ENCODE measurements around the gene CHADL.

Gene CHADL

DNA sequence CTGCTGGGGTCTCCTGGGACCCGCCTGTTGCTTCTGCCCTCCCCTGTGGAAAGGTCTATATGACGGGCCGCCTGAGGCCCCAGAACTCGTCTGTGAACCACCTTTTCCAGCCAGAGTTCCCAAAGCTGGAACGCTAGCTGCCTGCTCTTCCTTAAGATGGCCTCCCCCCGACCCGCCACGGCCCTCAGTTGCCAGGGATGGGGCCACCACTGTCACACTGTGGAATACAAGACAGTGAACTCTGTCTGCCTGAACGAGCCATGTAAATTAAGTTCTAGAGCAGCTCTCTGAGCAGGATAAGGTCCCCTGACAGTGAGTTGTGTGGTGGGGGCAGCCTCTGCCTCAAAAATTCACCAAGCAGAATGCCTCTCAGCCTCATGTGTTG lies 10.3 kb downstream of the CHADL start:
- no peak for DNase-seq (ENCODE audit: low spot score)

DNA sequence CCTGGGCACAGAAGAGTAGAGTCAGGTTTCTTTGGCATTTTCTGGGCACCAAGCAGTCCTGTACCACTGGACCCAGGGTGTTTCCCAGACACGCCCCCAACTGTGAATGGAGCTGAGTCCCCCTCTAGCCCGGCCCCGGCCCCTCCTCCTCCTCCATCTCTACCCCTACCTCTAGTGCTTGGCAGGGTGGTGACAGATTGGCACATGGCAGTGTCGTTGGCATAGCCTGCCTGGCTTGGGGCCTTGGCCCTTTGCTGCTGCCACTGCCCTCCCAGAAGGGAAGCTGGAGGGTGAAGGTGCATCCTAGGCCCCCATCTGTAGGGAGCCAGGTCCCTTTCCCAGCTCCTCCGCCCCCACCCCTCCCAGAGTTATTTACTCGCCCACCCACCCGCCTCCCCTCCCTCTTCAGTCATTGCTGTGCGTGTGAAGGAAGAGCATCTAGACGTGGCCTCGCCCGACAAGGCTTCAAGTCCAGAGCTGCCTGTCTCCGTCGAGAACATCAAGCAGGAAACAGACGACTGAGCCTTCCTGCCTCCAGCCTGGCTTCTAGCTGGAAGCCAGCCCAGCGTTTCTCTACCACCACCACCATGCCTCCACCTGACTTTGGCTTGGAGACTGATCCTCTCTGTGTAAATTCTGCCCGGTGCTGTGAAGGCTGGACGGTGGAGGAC lies 10.9 kb downstream of the CHADL start:
- DNase-seq (ENCODE audit: low spot score): no peak

DNA sequence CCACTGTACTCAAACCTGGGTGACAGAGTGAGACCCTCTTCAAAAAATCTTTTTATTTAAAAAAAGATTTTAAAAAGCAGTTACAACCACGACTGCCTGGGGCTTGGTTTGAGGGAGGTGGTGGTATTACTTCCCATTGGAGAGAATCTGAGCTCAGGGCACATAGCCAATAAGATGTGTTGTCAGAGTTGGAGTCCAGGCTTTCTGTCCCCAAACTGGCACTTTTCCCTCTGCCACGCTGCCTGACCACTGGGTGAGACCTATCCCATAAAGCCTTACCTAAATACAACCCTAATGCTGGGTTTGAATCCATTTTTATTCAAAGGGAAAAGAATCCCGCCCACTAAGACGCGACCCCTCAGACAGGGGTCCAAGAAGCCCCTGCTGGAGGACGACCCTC lies 11.5 kb downstream of the CHADL start:
- no peak for DNase-seq (ENCODE audit: low spot score)

DNA sequence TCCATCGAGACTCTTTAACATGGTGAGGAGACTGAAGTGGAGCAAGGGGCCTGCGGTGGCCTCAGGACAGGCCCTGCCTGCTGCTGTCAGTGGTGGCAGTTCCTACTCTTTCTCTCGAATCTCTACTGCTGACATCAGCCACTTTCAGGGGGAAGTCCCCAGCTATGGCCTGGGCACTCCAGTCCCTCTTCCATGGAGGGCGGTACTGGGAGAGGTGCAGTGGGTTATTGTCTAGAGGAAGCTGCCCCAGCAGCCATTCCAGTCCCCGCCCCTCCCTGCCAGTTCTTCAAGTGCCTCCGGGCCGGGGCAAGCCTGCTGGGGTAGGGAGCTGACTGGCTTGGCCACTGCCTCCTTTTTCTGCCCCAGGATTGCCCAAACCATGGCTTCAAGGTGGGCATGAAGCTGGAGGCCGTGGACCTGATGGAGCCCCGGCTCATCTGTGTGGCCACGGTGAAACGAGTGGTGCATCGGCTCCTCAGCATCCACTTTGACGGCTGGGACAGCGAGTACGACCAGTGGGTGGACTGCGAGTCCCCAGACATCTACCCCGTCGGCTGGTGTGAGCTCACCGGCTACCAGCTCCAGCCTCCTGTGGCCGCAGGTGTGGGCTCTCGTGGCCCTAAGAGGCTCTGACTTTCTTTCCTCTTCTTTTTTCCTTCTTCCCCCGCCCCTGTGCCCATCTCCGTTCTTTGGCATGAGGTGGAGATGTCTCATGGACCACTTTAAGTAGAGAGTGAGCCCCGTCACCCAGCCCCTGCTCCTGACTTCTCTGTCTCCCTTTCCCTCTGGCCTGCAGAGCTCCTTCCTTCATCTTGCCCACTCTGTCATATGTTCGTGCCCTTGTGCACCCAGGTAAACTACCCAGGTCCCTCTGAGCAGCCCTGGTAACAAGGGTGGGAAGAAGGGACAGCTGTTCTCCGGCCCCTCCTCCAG lies 13.7 kb downstream of the CHADL start:
- no peak for DNase-seq (ENCODE audit: low spot score)

DNA sequence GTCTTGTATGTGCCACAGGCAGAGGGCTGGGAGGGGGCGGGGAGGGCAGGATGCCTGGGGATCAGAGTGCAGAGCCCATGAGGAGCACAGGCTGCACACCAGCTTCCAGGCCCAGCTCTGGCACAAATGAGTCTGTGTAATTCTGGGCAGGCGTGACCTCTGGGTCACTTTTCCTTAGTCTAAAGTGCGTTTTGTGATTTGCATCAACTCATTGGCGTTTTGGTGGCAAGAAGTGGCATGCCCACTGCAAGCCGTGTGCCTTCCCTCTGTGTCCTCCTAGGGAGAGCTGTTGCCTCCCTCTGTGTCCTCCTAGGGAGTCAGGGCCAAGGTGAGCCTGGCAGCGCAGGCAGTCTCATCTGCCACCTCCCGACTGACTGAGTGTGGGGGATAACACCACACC lies 17.2 kb downstream of the CHADL start:
- no peak for DNase-seq (ENCODE audit: low spot score)

DNA sequence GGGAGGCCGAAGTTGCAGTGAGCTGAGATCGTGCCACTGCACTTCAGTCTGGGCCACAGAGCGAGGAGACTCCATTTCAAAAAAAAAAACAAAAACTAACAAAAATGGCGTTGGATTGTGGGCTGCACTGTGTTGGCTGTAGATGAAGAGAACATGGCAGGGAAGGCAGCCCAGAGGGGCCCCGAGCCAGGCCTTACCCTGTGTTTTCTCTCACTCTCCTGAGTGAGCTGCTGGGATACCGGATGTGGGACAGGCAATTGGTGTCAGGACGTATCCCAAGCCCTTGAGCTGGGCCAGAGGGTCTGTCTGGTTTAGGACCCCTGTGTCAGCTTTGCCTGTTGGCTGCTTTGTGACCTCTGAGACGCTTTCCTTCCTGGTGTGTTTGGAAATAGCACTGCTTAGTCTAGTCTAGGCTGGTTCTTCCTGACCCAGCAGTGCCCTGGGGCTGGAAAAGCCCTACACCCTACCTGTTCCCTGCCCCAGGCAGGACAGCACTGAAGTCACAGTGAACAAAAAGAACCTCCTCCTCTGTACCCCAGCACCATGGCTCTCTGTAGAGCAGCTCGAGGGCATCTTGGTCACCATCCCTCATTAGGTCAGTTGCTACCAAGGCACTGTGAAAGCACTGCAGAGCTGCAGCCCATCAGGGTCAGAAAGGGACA lies 17.8 kb downstream of the CHADL start:
- no peak for DNase-seq (ENCODE audit: low spot score)

DNA sequence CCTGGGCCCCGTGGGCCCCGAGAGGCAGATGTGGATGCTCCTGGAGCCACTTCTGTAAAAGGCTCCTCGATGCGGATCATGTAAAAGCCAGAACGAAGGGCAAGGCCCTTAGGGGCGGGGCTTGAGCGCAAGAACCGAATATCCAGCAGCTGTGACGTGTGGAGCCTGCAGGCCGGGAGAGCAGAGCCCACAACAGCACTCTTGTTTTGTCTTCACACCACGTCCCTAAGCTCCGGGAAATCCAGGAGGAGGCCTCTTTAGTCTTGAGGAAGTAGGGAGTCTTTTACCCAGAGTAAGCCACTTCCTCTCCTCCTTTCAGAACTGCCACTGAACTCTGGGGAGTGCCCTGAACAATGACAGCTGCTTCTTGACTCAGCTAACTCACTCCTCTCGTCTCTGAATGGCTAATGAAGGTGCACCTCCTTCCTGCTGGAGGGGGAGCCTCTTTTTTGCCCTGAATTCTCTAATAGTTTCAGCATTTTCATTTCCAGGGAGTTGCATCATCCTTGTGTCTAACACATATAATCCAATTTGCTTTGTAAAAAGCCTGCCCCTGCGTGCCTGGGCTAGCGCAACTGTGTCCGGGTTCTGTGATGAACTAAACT lies 23.1 kb downstream of the CHADL start:
- DNase-seq (ENCODE audit: low spot score): peak; percentile 51

DNA sequence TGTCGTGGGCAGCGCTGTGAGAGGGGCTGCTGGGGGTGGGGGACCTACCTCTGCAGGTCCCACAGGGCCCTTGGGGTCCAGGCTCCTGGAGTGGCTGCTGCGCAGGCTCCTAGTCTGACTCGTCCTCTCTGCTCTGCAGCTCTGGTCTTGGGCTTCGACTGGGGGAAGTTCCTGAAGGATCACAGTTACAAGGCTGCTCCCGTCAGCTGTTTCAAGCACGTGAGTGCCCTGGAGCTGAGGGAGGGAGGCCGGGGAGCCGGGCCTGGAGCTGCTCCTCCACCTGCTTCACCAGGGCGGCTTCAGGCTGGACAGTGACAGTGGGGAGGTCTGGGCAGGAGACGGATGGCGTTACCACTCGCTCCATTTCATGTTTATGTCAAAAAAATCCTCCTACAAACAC lies 23.7 kb downstream of the CHADL start:
- no peak for DNase-seq (ENCODE audit: low spot score)

DNA sequence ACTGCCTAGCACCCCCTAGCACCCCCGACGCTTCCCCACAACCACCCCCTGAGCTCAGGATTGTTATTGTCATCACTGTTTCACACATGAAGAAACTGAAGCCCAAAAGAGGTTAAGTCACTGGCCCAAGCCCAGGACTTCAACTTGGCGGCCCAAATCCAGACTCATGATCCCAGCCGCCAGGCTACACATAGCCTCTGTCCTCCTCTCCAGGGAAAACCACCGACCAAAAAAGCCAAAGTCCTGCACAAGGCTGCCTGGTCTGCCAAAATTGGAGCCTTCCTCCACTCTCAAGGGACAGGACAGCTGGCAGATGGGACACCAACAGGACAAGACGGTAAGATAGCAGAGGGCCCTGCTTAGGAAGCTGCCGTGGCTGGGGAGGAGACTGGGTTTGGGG lies 24.8 kb downstream of the CHADL start:
- DNase-seq (ENCODE audit: low spot score): no peak

DNA sequence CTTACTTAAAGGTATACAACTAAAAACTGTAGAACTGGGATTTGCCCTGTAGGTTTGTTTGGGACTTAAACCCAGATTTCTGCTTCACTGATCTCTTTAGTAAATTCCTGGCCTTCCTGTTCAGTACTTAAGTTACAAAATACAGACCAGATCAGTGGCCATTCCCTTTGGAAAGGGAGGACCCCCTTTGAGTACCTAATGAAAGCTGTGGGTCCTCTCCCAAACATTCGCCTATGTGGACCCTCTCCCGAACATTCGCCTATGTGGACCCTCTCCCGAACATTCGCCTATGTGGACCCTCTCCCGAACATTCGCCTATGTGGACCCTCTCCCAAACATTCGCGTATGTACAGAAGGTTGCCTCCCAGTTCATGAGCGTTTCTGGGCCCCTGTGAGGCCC lies 25.3 kb downstream of the CHADL start:
- no peak for DNase-seq (ENCODE audit: low spot score)

DNA sequence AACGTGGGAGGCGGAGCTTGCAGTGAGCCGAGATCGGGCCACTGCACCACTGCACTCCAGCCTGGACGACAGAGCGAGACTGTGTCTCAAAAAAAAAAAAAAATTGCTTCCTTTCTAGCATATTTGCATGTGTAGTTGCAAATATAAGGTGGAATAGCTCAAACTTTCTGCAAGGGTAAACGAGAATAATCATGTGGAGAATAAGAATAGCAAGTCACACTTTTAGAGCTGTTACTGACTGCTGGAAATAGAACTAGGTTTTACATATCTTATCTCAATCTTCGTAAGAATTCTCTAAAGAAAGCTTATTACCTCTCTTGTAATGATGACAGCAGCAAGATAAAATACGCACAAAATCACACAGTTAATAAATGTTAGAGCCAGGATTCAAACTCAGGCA lies 34.0 kb downstream of the CHADL start:
- DNase-seq (ENCODE audit: low spot score): no peak

DNA sequence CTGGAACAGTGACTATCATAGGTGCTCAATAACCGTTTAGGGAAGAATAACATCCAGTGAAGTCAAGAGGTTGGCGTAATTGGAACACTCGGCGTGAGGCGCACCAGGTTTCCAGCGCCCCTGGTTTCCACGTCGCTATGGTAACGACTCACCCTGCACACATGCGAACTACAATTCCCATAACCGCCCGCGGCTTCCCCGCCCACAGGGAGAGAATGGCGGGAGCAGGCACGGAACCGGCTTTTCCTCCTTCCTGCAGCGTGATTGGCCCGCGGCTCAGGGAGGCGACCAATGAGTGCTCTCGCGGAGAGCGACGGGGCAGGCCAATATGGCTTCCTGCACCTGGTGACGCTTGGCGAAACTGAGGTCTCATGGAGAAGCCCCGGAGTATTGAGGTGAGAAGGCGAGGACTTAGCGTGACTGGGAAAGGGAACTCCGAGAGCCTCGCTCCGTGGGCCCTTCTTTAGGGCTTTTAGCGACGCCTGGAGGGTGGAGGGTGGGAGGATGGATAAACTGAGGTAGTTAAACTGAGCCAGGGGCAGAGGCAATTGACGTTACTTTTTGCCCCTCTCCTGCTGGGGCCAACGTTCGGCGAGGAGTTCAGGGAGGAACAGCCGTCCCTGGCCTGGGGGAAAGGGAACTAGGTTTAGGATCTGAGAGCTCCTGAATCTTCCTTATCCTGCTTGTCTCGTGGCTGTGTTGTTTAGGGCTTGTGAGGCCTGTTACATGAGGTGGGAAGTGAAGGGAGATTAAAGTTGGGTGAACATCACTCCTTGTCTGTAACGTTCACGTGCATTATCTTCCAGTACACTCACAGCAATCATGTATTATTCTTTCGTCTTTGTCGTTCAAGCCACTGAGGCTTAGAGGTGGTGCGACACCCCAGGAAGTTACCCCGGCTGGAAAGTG lies 35.5 kb downstream of the CHADL start, which contains the start of gene L3MBTL2:
Gene L3MBTL2, plus strand, starts transcription at position 321 of the 909 bp plus-strand sequence. Its CDS starts 51 bp downstream, at position 372.
- DNase-seq (ENCODE audit: low spot score): peak; percentile 97

DNA sequence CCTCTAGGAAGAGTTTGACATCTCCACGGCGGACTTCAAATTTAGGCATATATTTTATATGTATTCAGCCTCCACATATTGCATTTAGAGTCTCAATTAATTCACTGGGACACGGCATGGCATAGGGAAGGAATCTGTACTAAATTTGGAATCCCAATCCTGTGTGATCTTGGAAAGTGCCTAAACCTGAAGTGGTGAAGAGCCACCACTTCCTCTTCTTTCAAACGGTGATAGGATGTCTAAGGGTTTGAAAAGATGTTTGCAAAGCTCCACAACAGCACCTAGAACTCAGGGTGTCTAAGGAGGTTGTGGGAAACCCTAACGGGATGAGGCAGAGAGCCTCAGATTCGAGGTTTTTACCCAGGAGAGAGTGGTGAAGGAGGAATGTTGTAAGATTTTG lies 36.7 kb downstream of the CHADL start:
- no peak for DNase-seq (ENCODE audit: low spot score)

DNA sequence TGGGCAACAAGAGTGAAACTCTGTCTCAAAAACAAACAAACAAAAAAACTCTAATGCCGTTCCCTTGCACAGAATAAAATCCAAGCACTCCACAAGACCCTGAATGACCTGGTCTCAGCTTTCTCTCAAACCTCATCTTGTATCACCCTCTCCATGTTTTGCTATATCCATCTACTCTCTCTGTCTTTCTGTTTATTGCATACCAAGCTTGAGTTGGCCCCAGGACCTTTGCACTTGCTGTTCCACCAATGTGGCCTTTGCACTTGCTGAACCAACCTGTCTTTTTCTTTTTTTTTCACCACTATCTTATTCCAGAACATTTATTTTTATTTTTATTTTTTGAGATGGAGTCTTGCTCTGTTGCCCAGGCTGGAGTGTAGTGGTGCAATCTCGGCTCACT lies 37.6 kb downstream of the CHADL start:
- no peak for DNase-seq (ENCODE audit: low spot score)

DNA sequence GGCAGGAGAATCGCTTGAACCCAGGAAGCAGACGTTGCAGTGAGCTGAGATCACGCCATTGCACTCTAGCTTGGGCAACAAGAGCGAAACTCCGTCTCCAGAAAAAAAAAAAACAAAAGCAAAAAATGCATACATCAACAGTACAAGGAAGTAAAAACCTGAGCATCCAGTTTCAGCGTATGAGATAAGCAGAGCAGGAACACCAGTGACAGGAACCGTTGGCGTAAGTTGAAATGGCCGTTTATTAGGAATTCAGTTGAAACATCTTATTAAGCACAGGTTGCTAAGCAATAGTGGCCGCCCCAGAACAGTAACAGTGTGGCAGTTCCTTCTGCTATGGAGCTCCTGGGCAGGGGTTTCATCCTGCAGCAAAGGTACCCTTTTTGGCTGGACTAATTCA lies 39.6 kb downstream of the CHADL start:
- no peak for DNase-seq (ENCODE audit: low spot score)

DNA sequence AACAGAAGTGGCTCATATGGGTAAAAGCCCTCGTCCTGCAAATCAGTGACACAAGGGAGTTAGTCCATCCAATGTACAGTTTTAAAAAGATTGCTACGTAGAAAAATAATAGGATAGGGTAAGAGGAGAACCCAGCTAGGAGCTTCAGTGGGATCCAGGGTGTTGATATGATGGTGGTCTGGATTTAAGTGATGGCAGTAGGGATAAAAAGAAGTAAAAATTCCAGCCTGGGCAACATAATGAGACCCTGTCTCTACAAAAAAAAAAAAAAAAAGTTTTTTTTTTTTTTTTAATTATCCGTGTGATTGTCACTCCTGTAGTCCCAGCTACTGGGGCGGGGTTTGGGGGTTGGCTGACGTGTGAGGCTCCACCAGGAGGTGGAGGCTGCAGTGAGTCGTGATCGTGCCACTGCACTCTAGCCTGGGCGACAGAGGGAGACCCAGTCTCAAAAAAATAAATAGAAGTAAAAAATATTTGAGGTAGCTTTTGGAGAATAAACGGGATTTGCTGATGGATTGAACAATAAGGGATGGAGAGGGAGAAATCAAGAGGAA lies 42.6 kb downstream of the CHADL start:
- peak; percentile 45 for DNase-seq (ENCODE audit: low spot score)

DNA sequence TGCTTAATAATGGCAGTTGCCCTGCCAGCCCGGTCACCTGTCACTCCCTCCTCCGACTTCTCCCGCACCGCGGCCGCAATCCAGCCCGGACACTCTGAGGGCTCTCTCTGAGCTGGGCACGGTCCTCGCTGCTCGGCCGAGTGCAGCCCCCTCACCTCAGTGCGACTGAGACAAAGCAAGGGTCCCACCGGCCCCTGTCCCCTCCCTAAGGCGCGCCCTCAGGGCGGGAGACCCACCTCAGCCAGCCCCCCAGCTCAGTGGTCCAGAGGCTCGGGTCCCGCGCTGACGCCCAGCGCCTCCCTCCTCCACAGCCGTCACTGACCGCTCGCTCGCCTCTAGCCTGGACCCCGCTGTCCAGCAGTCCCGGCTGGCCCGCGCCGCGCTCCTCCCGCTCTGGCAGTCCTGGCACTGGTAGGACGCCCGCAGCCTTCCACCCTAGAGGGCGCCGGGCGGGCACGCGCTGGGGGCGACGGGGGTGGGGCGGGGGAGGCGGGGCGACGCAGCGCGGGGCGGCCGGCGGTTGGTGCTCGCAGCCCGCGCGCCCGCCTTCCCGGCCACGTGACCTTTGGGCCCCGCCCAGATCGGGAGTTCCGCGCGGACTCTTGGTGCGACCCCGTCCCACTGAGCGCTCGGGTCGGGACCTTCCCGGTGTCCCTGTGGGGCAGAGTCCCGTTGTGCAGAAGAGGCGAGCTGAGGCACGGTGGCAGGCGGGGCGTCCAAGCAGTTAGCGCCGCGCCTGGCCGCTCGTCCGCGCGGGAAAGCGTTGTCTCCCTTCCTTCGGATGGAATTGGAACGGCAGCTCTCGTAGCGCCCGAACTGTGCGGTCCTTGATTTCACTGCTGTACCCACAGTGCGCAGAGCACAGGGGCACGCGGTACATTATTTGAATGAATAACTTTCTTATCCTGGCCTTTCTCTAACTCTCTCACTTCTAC lies 43.4 kb downstream of the CHADL start:
- peak; percentile 80 for DNase-seq (ENCODE audit: low spot score)

DNA sequence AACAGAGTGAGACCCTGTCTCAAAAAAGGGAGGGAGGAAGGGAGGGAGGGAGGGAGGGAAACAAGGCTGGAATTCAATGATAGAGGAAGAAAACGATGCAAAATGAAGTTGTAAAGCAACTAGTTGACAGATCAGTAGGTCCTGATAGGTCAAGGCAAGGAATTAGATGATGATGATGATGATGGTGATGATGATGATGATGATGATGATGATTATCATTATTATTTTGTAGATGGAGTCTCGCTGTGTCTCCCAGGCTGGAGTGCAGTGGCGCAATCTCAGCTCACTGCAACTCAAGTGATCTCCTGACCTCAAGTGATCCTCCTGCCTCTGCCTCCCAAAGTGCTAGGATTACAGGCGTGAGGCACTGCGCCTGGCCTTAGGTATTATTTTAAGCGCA lies 46.9 kb downstream of the CHADL start:
- no peak for DNase-seq (ENCODE audit: low spot score)

DNA sequence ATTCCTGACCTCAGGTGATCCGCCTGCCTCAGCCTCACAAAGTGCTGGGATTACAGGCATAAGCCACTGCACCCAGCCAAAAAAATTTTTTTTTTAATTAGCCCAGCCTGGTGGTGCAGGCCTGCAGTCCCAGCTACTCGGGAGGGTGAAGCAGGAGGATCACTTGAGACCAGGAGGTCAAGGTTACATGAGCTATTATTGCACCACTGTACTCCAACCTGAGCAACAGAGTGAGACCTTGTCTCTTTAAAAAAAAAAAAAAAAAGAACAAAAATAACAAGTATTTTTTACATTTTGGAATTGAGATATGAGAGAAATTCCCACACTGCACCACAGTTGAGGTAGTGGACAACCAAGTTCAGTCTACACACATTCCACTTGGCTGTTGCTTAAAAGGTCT lies 49.3 kb downstream of the CHADL start:
- DNase-seq (ENCODE audit: low spot score): no peak

DNA sequence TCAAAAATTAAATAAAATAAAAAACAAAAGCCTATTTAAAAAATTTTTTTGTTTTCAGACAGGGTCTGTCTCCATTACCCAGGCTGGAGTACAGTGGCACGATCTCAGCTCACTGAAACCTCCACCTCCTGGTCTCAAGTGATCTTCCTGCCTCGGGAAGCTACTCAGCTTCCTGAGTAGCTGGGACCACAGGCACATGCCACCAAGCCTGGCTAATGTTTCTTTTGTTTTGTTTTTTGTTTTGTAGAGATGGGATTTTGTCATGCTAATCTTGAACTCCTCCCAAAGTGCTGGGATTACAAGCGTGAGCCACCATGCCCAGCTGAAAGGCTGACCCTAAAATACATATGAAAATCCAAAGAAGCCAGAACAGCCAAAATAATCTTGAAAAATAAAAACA lies 56.1 kb downstream of the CHADL start:
- no peak for DNase-seq (ENCODE audit: low spot score)
